Measurements from ENCODE around the gene PHACTR2. TPM values are rescaled to one million over a fixed set of nuclear protein-coding genes. Genes with fewer than 3 reads are reported as not detected.

Gene PHACTR2
- total and polyA plus RNA-seq, 2 of the 13 experiments (the other 11 are each of a cell fraction or from before 2014, with no cell fraction given), result 11.3 to 28.2 TPM

- TF ChIP-seq ARID5B (CRISPR knock-in tag; IDR thresholded peaks at IDR 0.05), result no peak
- TF ChIP-seq KIAA2018 (CRISPR knock-in tag; IDR thresholded peaks at IDR 0.05; ENCODE audit: borderline replicate concordance), result no peak
Observed at GRCh38 chr6:143754204-143754603, 76.4 kb downstream of the PHACTR2 start (continued).

Data from HepG2 (cell line).